ENCODE measurements around the gene DCLK1.

Gene DCLK1

GRCh38 chr13:35920816-35921215 is 210.4 kb downstream of the DCLK1 start:
- no peak for DNase-seq (ENCODE audit: low read depth in 2 of 2)
- no peak overlapping the region for H3K4me3 ChIP-seq (replicated peaks in 1 of 2; ENCODE audit: low read depth in 2 of 2, low read length in 2 of 2)
- no peak for TF ChIP-seq CTCF (IDR thresholded peaks at IDR 0.05; ENCODE audit: low read depth, low read length)

GRCh38 chr13:35917942-35918645 is 213.1 kb downstream of the DCLK1 start:
- peak in 1 of 2 donors; percentile 31 for DNase-seq (ENCODE audit: low read depth in 2 of 2)
- TF ChIP-seq CTCF (IDR thresholded peaks at IDR 0.05; ENCODE audit: low read depth, low read length) = no peak
- H3K4me3 ChIP-seq (replicated peaks in 1 of 2; ENCODE audit: low read depth in 2 of 2, low read length in 2 of 2) = no peak overlapping the region

- H3K4me3 ChIP-seq (replicated peaks in 1 of 2; ENCODE audit: low read depth in 2 of 2, low read length in 2 of 2) = no peak overlapping the region
- DNase-seq (ENCODE audit: low read depth in 2 of 2) = peak in 1 of 2 donors; percentile 7
- no peak for TF ChIP-seq CTCF (IDR thresholded peaks at IDR 0.05; ENCODE audit: low read depth, low read length)
Measured at GRCh38 chr13:35917252-35917941, 213.8 kb downstream of the DCLK1 start.

GRCh38 chr13:35916146-35916545 is 215.0 kb downstream of the DCLK1 start:
- H3K4me3 ChIP-seq (replicated peaks in 1 of 2; ENCODE audit: low read depth in 2 of 2, low read length in 2 of 2) = no peak overlapping the region
- TF ChIP-seq CTCF (IDR thresholded peaks at IDR 0.05; ENCODE audit: low read depth, low read length) = no peak
- DNase-seq (ENCODE audit: low read depth in 2 of 2) = no peak

GRCh38 chr13:35914662-35915061 is 216.5 kb downstream of the DCLK1 start:
- no peak for TF ChIP-seq CTCF (IDR thresholded peaks at IDR 0.05; ENCODE audit: low read depth, low read length)
- no peak for DNase-seq (ENCODE audit: low read depth in 2 of 2)
- no peak overlapping the region for H3K4me3 ChIP-seq (replicated peaks in 1 of 2; ENCODE audit: low read depth in 2 of 2, low read length in 2 of 2)

GRCh38 chr13:35912841-35913240 is 218.3 kb downstream of the DCLK1 start:
- TF ChIP-seq CTCF (IDR thresholded peaks at IDR 0.05; ENCODE audit: low read depth, low read length) = no peak
- DNase-seq (ENCODE audit: low read depth in 2 of 2) = no peak
- H3K4me3 ChIP-seq (replicated peaks in 1 of 2; ENCODE audit: low read depth in 2 of 2, low read length in 2 of 2) = no peak overlapping the region
